ENCODE measurements around the gene TBC1D9B.

Gene TBC1D9B

GRCh38 chr5:179821298-179822058 is 86.2 kb downstream of the TBC1D9B start:
- Histone ChIP-seq H2BK12ac (ENCODE audit: low read length in 2 of 2) (peak overlapping the region in 1 of 2 experiments; percentile 45), H2BK15ac (ENCODE audit: low read depth, poor library complexity, severe bottlenecking) (no peak overlapping the region), H2BK120ac (ENCODE audit: low read depth, low read length) (peak overlapping the region; percentile 64), H3K4ac (ENCODE audit: low read depth in 1 of 2, low read length in 2 of 2) (peak overlapping the region; percentile 75 to 91), H3K4me1 (ENCODE audit: control insufficient read depth, insufficient read depth, low read depth, low read length) (peaks cover 66% of the 10 kb centered on the region), H3K4me2 (ENCODE audit: low read length, poor library complexity, severe bottlenecking) (peak overlapping the region; percentile 84), H4K8ac (ENCODE audit: low read length) (peak overlapping the region; percentile 20), H4K91ac (ENCODE audit: low read length) (peak overlapping the region; percentile 77), H3K18ac (ENCODE audit: low read depth in 1 of 2, low read length in 2 of 2) (peak overlapping the region; percentile 94 to 97), H3K36me3 (ENCODE audit: control insufficient read depth in 1 of 2, insufficient read depth in 2 of 2, low read depth in 1 of 2, low read length in 2 of 2) (peaks cover 40 to 46% of the 10 kb centered on the region in 2 experiments), H3K27me3 (ENCODE audit: control insufficient read depth in 1 of 2, insufficient read depth in 1 of 2, low read length in 2 of 2) (no peaks in the 10 kb centered on the region), H3K9ac (ENCODE audit: low read length) (peak overlapping the region; percentile 96), H3K14ac (ENCODE audit: low read length in 2 of 2) (peak overlapping the region in 1 of 2 experiments; percentile 97), H2AK5ac (ENCODE audit: low read length, severe bottlenecking) (peak overlapping the region; percentile 28), H3K27ac (ENCODE audit: low read length, poor library complexity, severe bottlenecking) (peak overlapping the region; percentile 75), H3K23ac (ENCODE audit: low read length in 2 of 2) (peak overlapping the region; percentile 37 to 98), H3K4me3 (ENCODE audit: insufficient read depth in 1 of 2, low read depth in 1 of 2, low read length in 2 of 2) (peak overlapping the region; percentile 94 to 95), H2BK5ac (ENCODE audit: low read depth, low read length, poor library complexity, severe bottlenecking) (peak overlapping the region; percentile 91), H2AFZ (ENCODE audit: low read depth, low read length) (no peak overlapping the region), H3K9me3 (ENCODE audit: control insufficient read depth, low read length) (no peaks in the 10 kb centered on the region), H3K79me1 (replicated peaks; ENCODE audit: low read length, poor library complexity, severe bottlenecking) (peaks cover 19% of the 10 kb centered on the region)
- under 1% methylated on average over 51 of the region's 54 CpGs for WGBS
- peak; percentile 91 for DNase-seq

GRCh38 chr5:179820483-179821297 is 87.0 kb downstream of the TBC1D9B start, which contains the start of gene SQSTM1:
TSS of gene SQSTM1 (plus strand) at chr5:179820905. CDS start at chr5:179820937, 32 bp downstream.
- H3K9ac ChIP-seq (ENCODE audit: low read length) = peak within 1 kb of the TSS; percentile 96
- no peaks in the 10 kb centered on the region for H3K27me3 ChIP-seq (ENCODE audit: control insufficient read depth in 1 of 2, insufficient read depth in 1 of 2, low read length in 2 of 2)
- H3K36me3 ChIP-seq (ENCODE audit: control insufficient read depth in 1 of 2, insufficient read depth in 2 of 2, low read depth in 1 of 2, low read length in 2 of 2) = peaks cover 34 to 39% of the 10 kb centered on the region in 2 experiments
- H3K4ac ChIP-seq (ENCODE audit: low read depth in 1 of 2, low read length in 2 of 2) = peak within 1 kb of the TSS; percentile 91 to 100
- peaks cover 22% of the 10 kb centered on the region for H3K79me1 ChIP-seq (replicated peaks; ENCODE audit: low read length, poor library complexity, severe bottlenecking)
- H2BK12ac ChIP-seq (ENCODE audit: low read length in 2 of 2) = peak within 1 kb of the TSS; percentile 98 to 99
- H3K4me1 ChIP-seq (ENCODE audit: control insufficient read depth, insufficient read depth, low read depth, low read length) = peaks cover 64% of the 10 kb centered on the region
- WGBS = 2% methylated on average over 70 of the region's 81 CpGs
- peak within 1 kb of the TSS; percentile 37 to 98 for H3K23ac ChIP-seq (ENCODE audit: low read length in 2 of 2)
- H3K4me3 ChIP-seq (ENCODE audit: insufficient read depth in 1 of 2, low read depth in 1 of 2, low read length in 2 of 2) = peak within 1 kb of the TSS; percentile 94 to 95
- no peak within 1 kb of the TSS for H2AFZ ChIP-seq (ENCODE audit: low read depth, low read length)
- peak within 1 kb of the TSS; percentile 84 for H3K4me2 ChIP-seq (ENCODE audit: low read length, poor library complexity, severe bottlenecking)
- H3K9me3 ChIP-seq (ENCODE audit: control insufficient read depth, low read length) = no peaks in the 10 kb centered on the region
- H2BK15ac ChIP-seq (ENCODE audit: low read depth, poor library complexity, severe bottlenecking) = peak within 1 kb of the TSS; percentile 95
- peak within 1 kb of the TSS; percentile 98 to 100 for H3K18ac ChIP-seq (ENCODE audit: low read depth in 1 of 2, low read length in 2 of 2)
- H2BK120ac ChIP-seq (ENCODE audit: low read depth, low read length) = peak within 1 kb of the TSS; percentile 99
- H2BK5ac ChIP-seq (ENCODE audit: low read depth, low read length, poor library complexity, severe bottlenecking) = peak within 1 kb of the TSS; percentile 95
- peak within 1 kb of the TSS; percentile 100 for H4K91ac ChIP-seq (ENCODE audit: low read length)
- peak within 1 kb of the TSS; percentile 96 for H3K27ac ChIP-seq (ENCODE audit: low read length, poor library complexity, severe bottlenecking)
- H2AK5ac ChIP-seq (ENCODE audit: low read length, severe bottlenecking) = peak within 1 kb of the TSS; percentile 94
- peak; percentile 80 for DNase-seq
- H3K14ac ChIP-seq (ENCODE audit: low read length in 2 of 2) = peak within 1 kb of the TSS in 1 of 2 experiments; percentile 99
- peak within 1 kb of the TSS; percentile 98 for H4K8ac ChIP-seq (ENCODE audit: low read length)

- Histone ChIP-seq H3K4me1 (ENCODE audit: control insufficient read depth, insufficient read depth, low read depth, low read length) (peaks cover 60% of the 10 kb centered on the region), H2BK120ac (ENCODE audit: low read depth, low read length) (peak overlapping the region; percentile 99), H3K79me1 (replicated peaks; ENCODE audit: low read length, poor library complexity, severe bottlenecking) (peaks cover 22% of the 10 kb centered on the region), H2BK5ac (ENCODE audit: low read depth, low read length, poor library complexity, severe bottlenecking) (peak overlapping the region; percentile 95), H3K9ac (ENCODE audit: low read length) (peak overlapping the region; percentile 96), H3K4me2 (ENCODE audit: low read length, poor library complexity, severe bottlenecking) (peak overlapping the region; percentile 59), H3K27me3 (ENCODE audit: control insufficient read depth in 1 of 2, insufficient read depth in 1 of 2, low read length in 2 of 2) (no peaks in the 10 kb centered on the region), H3K23ac (ENCODE audit: low read length in 2 of 2) (peak overlapping the region in 1 of 2 experiments; percentile 81), H3K27ac (ENCODE audit: low read length, poor library complexity, severe bottlenecking) (peak overlapping the region; percentile 96), H4K8ac (ENCODE audit: low read length) (peak overlapping the region; percentile 98), H3K14ac (ENCODE audit: low read length in 2 of 2) (peak overlapping the region in 1 of 2 experiments; percentile 99), H3K4ac (ENCODE audit: low read depth in 1 of 2, low read length in 2 of 2) (peak overlapping the region; percentile 90 to 100), H2AFZ (ENCODE audit: low read depth, low read length) (no peak overlapping the region), H3K9me3 (ENCODE audit: control insufficient read depth, low read length) (no peaks in the 10 kb centered on the region), H3K18ac (ENCODE audit: low read depth in 1 of 2, low read length in 2 of 2) (peak overlapping the region; percentile 98 to 100), H4K91ac (ENCODE audit: low read length) (peak overlapping the region; percentile 100), H2BK15ac (ENCODE audit: low read depth, poor library complexity, severe bottlenecking) (peak overlapping the region; percentile 95), H3K36me3 (ENCODE audit: control insufficient read depth in 1 of 2, insufficient read depth in 2 of 2, low read depth in 1 of 2, low read length in 2 of 2) (peaks cover 33 to 38% of the 10 kb centered on the region in 2 experiments), H2AK5ac (ENCODE audit: low read length, severe bottlenecking) (peak overlapping the region; percentile 94), H3K4me3 (ENCODE audit: insufficient read depth in 1 of 2, low read depth in 1 of 2, low read length in 2 of 2) (peak overlapping the region; percentile 28 to 95), H2BK12ac (ENCODE audit: low read length in 2 of 2) (peak overlapping the region; percentile 98 to 99)
- DNase-seq = peak; percentile 32
- WGBS = 79% methylated on average over 12 of the region's 12 CpGs
Observed at GRCh38 chr5:179820127-179820482, 87.6 kb downstream of the TBC1D9B start.
